DMS79 treated with DMSO at 0.1 percent for 48 hours (cell line): ENCODE measurements around the gene CEMIP2.
"Not testable (repeated sequence)": the region's sequence is repeated elsewhere in the genome, so short reads cannot be mapped to it uniquely, and the experiment has no call there.

Experiments
- DNase-seq: peaks from one replicate; lab custom pipeline; 2025; lab: John Stamatoyannopoulos, UW

CEMIP2 gene

DNA sequence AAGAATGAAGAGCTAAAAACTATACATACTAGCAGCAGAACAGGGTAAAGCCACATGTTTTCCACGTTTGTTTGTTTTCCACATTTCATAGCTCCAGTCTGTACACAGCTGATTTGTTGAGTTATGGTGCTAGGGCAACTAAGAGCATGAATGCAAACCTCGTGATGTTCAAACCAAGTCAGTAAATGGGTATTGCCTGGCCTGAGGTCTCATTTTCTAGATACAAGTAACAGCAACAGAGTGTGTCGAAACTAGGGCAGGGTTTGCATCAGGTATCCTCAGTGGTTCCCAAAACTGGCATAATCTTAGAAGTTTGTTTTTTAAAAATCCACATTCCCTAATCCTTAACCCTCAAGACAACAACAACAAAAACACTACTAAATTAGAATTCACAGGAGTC lies 89.3 kb downstream of the CEMIP2 start:
- DNase-seq: no peak

DNA sequence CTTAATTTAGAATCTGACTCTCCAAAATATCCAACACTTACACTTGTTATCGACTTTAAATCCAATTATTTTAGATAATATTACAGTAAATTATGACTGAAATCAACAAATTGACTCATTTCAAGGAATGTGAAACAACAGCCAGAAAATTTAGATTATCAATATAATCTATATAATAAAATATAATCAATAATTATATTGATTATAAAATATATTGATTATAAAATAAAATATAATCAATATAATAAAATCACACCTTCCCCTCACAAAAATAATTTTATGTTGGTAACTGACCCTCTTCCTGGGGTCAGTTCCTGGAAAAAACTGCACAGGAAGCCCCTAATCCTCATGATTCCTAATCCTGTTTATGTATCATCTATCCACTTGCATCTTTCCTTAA lies 91.1 kb downstream of the CEMIP2 start:
- no peak for DNase-seq

DNA sequence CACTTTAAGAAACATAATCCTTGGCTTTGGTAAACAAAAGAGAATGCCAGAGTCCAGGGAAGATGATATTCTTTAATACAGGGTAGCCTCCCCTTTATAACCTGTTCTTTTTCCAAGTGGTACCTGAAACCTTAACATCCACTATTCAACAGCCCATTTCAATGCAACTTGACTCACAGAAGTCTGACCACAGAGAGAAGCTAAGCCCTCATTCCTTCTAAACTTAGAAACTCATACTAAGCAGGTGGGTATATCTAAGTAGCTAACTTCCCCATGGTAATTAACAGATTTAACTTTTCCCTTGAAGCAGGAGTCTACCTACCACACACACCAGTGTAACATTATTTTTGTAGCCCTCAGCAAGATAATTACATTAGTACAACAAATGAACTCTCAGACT lies 91.9 kb downstream of the CEMIP2 start:
- no peak for DNase-seq

- DNase-seq: no peak
Observed at GRCh38 chr9:71675857-71676165, 92.5 kb downstream of the CEMIP2 start.

DNA sequence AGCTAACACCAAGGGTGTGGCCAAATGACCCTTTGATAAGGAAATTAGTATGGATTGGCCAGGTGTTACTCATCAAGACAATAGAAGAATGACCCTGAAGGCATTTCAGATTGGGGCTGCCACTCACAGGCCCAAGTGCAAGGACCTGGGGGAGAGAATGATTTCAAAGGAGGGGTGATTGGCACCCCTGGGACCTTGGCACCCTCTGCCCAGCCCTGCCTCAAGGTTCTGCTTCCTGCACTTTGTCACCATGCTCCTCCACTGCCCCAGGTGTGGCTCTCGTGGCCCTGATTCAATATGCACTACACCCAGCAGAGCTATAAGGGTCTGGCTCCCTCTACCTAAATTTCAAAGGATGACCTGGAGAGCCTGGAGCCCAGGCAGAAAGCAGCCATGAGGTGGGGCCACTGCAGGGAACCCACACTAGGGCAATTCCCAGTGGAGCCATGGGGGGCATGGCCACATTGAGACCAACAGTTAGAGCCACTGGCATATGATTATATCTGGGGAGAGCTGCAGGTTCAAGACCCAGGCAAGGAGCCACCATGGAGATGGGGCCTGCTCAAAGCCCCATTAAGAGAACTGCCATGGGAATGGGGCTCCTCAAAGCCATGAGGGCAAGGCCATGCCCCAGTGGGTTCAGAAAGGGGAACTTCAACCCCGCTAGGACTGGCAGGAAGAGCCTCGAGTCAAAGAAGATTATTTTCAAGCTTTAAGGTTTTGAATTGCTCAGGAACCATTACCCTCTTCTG lies 93.0 kb downstream of the CEMIP2 start:
- no peak for DNase-seq

DNA sequence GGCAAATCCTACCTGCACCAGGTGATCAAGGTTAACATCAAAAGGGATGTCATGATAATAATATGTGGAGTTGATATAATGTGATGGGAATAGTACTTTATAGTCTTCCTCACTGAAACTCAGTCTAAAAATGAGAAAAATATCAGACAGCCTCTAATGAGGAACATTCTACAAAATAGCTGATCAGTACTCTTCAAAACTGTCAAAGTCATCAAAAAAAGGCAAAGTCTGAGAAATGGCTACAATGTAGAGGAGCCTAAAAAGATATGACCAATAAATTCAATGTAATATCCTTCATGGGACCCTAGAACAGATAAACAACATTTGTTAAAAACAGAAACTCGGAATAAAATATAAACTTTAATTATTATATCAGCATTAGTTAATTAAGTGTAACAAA lies 95.7 kb downstream of the CEMIP2 start:
- no peak for DNase-seq

- DNase-seq: no peak
Observed at GRCh38 chr9:71671289-71671688, 97.0 kb downstream of the CEMIP2 start.

DNA sequence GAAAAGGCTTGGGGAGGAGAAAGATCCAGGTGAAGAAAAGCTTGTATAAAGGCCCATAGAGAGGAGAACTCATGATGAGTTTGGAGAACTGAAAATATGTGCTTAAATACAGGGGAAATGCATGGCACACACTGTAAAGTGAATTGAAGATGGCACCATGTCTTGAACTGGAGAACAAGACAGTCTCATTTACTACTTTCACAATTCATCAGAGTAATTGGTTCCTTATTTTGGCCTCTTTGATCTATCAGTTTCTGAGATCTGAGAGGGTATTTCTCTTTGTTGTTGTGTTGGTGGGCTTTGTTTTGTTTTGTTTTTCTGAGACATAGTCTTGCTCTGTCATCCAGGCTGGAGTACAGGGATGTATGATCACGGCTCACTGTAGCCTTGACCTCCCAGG lies 98.2 kb downstream of the CEMIP2 start:
- DNase-seq: no peak

DNA sequence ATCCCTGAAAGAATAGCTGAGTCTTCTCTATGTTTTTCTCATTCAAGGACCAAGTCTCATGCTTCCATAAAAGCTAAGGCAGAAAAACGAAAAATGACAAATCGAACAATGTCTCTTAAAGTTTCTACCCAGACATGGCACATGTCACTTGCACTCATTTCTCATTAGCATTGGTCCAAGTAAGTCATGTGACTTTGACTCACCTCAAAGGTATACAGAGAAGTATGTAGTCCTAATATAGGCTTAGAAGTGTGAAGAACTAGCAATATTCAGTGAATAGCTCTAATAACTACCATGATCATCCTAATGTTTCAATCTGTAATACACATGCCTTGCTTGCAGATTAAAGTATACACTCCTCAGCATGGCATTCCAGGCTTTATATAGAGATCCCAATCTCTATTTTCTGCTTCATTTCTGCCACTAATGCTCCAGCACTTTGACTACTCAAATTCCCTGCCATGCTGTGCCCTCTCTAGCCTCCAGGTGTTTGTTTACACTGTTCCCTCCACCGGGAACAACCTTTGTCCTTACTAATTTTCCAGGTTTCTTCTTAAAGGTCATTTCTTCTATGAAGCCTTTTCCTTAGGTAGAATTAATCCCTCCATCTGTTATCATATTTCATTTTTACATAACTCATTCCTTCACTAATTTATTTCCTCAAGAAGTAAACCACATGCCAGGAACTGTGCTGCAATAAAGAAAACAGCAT lies 98.9 kb downstream of the CEMIP2 start:
- DNase-seq: no peak

- no peak for DNase-seq
Observed at GRCh38 chr9:71668717-71669116, 99.6 kb downstream of the CEMIP2 start.

DNA sequence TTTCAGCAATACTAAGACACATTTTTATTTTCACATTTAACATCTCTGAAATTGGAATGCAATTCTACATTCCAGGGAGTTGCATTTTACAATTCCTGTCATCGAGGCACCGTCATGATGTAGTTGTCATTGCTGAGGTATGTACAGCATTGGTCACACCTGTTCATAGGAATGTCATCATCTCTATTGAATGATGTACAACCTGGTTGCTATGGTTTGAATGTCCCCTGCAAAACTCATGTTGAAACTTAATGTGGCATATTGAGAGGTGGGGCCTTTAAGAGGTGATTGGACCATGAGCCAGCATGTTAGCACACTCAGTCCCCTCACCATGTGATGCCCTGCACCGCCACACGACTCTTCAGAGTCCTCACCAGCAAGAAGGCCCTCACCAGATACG lies 103.1 kb downstream of the CEMIP2 start:
- DNase-seq: no peak

DNA sequence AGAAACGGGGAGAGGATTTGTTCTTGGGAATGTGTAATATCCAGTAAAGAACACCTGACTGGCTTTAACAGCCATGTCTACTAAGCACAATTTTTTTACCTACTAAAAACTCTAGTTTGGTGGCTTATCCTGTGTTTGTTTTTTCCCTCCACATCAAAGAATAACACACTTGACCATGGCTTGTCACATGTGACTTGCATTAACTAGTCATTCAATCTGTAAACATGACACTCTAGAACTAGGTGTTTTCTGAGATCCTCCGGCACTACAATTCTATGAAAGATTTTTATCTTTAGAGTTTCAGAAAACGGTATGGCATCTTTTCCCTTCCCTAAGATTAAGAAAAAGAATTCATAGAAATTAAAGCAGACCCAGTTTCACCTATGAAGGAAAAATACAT lies 103.7 kb downstream of the CEMIP2 start:
- DNase-seq: no peak

DNA sequence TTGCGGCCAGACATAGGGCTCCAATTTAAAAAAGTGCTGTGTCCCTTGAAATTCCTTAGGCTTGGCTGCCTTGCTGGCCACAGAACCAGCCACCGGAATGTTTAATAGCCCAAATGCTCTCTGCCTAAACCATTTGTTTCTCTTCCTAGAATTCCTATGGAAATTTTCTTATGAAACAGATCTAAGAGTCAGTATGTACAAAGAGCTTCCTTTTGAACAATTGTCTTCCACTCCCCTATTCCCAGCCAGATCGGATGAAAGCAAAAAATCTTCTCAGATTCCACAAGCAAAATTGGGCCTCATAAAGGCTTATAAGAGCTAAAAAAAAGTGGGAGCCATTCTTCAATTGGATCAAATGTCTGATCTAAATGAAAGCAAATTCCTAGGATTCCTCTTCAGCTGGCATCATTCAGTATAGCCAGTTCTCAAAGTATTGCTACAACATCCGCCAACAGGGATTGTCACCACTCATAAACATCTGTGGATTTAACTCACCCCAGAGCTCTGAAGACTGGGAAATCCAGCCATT lies 104.3 kb downstream of the CEMIP2 start:
- no peak for DNase-seq

DNA sequence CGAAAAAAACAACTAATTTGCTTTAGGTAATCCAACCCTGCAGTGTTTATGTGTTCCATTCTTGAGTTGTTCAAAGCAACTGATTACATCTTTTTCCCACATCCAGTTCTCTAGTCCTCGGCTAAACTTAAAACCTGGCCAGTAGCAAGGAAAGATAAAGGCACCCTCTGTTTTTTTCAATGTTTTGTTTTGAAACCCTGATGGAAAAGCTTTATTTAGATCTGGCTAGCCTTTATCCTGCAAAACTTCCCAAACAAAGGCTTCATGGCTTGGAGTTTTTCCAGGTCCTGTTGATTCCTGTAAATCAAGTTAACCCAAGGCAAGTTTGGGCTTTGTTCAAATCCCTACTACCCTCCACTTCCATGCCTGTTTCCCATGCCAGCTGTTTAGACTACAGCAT lies 105.1 kb downstream of the CEMIP2 start:
- DNase-seq: no peak

- DNase-seq: no peak
Observed at GRCh38 chr9:71662082-71662481, 106.2 kb downstream of the CEMIP2 start.

DNA sequence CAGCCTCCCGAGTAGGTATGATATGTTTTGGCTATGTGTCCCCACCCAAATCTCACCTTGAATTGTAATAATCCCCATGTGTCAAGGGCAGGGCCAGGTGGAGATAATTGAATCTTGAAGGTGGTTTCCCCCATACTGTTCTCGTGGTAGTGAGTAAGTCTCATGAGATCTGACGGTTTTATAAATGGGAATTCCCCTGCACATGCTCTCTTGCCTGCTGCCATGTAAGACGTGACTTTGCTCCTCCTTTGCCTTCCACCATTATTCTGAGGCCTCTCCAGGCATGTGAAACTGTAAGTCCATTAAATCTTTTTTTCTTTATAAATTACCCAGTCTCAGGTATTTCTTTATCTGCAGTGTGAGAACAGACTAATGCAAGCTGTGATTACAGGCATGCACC lies 111.0 kb downstream of the CEMIP2 start:
- not testable (repeated sequence) for DNase-seq

- DNase-seq: no peak
Observed at GRCh38 chr9:71656496-71656895, 111.8 kb downstream of the CEMIP2 start.

- no peak for DNase-seq
Observed at GRCh38 chr9:71655778-71656177, 112.5 kb downstream of the CEMIP2 start.

DNA sequence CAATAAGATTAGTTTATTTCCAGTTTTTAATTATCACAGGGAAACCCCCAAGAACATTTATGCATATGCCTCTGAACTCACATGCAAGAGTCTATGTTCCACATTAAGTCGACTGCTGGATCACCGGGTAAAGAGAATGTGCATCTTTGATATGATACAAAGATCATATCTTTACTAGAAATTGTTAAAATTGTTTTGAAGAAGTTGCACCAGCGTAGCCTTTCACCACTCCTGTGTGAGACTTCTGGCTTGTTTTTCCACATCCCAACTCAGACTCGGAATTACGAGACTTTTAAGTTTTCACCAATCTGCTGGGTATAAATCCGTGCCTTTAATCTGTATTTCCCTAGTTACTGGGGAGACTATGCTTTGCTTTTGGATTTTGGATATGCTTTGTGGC lies 113.2 kb downstream of the CEMIP2 start:
- no peak for DNase-seq

- no peak for DNase-seq
Observed at GRCh38 chr9:71652480-71652879, 115.8 kb downstream of the CEMIP2 start.

DNA sequence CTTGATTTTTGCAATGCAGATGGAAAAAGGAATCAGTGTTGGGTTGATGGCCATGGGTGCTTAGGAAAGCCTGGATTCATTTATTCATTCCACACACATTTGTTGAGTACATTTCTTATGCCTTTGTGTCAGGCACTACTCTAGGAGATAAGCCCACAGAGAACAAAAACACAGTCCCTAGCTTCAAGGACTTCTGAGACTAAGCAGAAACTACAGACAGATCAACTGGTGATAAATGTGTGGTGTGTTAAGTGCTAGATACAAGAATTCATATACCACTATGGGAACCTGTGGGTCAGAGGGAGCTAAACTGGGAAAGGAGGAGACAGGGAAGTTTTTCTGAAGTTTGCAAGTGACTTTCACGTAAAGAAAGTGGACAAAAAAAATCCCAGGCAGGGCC lies 119.9 kb downstream of the CEMIP2 start:
- no peak for DNase-seq

- DNase-seq: peak; percentile 1
Observed at GRCh38 chr9:71647094-71647591, 121.2 kb downstream of the CEMIP2 start.

- DNase-seq: no peak
Observed at GRCh38 chr9:71646131-71646530, 122.2 kb downstream of the CEMIP2 start.
